ENCODE measurements around the gene DOCK2.

DNA sequence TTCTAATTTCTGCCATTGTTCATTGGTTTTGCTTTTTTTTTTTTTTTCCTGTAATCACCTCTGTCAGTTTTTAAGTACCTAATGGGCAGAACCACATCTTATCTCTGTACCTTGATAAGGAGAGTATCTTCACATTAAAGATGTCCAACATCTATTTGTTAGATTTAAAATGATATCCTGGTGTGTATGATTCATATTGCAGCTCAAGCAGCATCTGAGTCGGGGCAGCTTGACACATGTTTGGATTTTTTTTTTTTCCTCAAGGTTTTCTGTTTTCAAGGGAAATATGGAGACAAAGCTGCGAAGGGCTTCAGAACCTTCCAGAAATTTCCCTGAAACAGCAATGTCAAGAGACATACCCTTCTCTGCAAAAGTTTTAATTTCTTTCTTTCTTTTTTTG, 164.7 kb downstream of the DOCK2 start:
- TF ChIP-seq, protein P1, sequence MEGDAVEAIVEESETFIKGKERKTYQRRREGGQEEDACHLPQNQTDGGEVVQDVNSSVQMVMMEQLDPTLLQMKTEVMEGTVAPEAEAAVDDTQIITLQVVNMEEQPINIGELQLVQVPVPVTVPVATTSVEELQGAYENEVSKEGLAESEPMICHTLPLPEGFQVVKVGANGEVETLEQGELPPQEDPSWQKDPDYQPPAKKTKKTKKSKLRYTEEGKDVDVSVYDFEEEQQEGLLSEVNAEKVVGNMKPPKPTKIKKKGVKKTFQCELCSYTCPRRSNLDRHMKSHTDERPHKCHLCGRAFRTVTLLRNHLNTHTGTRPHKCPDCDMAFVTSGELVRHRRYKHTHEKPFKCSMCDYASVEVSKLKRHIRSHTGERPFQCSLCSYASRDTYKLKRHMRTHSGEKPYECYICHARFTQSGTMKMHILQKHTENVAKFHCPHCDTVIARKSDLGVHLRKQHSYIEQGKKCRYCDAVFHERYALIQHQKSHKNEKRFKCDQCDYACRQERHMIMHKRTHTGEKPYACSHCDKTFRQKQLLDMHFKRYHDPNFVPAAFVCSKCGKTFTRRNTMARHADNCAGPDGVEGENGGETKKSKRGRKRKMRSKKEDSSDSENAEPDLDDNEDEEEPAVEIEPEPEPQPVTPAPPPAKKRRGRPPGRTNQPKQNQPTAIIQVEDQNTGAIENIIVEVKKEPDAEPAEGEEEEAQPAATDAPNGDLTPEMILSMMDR (IDR thresholded peaks at IDR 0.05): no peak
- TF ChIP-seq POLR2A (IDR thresholded peaks at IDR 0.05): no peak
